H1 (cell line): ENCODE results near the gene NAA25.

Source experiments
- CEBPB ChIP-seq: IDR thresholded peaks from 2 replicates; pipeline ENCODE4 v1.6.1; 2012; ENCODE audit warnings: low read depth, low read length
- CHD2 ChIP-seq: IDR thresholded peaks from 2 replicates; pipeline ENCODE4 v1.6.1; 2012; ENCODE audit warnings: low read length, improper control_type of control experiment
- CTCF ChIP-seq, 3 experiments: IDR thresholded peaks; 1 replicate in 2 of 3; 2 replicates in 1 of 3; pipeline versions ENCODE4 v1.5.1 to v1.6.1; 2011; ENCODE audit warnings: low read length in 3 of 3, mild to moderate bottlenecking in 3 of 3, inconsistent platforms in 2 of 3, low read depth in 1 of 3, moderate library complexity in 1 of 3; ENCODE audit not compliant: insufficient read depth in 1 of 3; ENCODE audit errors: control extremely low read depth in 1 of 3
- EZH2 ChIP-seq: fragments of 200-600 bp; sonication (generic); IDR thresholded peaks from 2 replicates; pipeline ENCODE4 v1.7.1; 2012; ENCODE audit warnings: low read depth, mild to moderate bottlenecking, moderate library complexity, low read length, inconsistent platforms; ENCODE audit not compliant: severe bottlenecking
- KDM5A ChIP-seq: fragments of 200-600 bp; IDR thresholded peaks from 2 replicates; pipeline ENCODE4 v1.7.1; 2012; ENCODE audit warnings: mild to moderate bottlenecking, low read length, inconsistent platforms, mixed read lengths
- POLR2A ChIP-seq, 2 experiments: IDR thresholded peaks; 1 replicate in 1 of 2; 2 replicates in 1 of 2; pipeline ENCODE4 v1.6.1; 2011; ENCODE audit warnings: low read depth in 2 of 2, low read length in 2 of 2, mild to moderate bottlenecking in 2 of 2; ENCODE audit errors: control extremely low read depth in 1 of 2
- SUZ12 ChIP-seq: fragments of 200-600 bp; sonication (generic); IDR thresholded peaks from 2 replicates; pipeline ENCODE4 v1.6.1; 2012; ENCODE audit warnings: mild to moderate bottlenecking, inconsistent platforms, low read length, moderate library complexity, mixed read lengths

DNA sequence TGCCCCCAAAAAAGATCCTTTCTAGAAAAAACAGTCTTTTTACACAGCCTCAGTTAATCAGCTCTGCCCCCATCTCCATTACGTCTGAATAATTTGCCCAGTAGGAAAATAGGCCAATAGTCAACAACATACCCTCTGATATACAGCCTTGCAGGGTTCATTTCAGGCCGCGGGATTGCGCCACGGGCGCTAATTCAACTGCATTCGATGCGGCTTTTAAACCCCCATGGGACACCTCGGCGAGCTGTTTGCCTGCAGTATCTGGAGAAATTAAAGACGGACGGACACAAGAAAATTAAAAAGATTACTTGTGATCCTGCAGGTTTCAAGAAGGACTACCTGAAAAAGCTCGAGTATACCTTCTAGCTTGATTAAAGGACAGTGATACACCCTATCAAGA lies 59.2 kb downstream of the NAA25 start:
- TF ChIP-seq CEBPB = no peak
- no peak for TF ChIP-seq CTCF (IDR thresholded peaks at IDR 0.05; ENCODE audit: control extremely low read depth in 1 of 3, insufficient read depth in 1 of 3, low read depth in 1 of 3, low read length in 3 of 3)
- TF ChIP-seq SUZ12 = no peak
- no peak for TF ChIP-seq CHD2
- no peak for TF ChIP-seq KDM5A
- TF ChIP-seq EZH2 = no peak
- no peak for TF ChIP-seq POLR2A (IDR thresholded peaks at IDR 0.05; ENCODE audit: control extremely low read depth in 1 of 2, low read depth in 2 of 2, low read length in 2 of 2)
